Parathyroid adenoma (tissue), 2 donors: ENCODE measurements around the gene ARHGEF4.

Source experiments
- H2AFZ ChIP-seq: fragments of 300-600 bp; sonication (generic); one replicate; pipeline ENCODE4 v1.7.0; 2017; ENCODE audit warnings: antibody characterized with exemption, mild to moderate bottlenecking
- H3K27ac ChIP-seq: fragments of 300-600 bp; sonication (generic); one replicate; pipeline ENCODE4 v1.7.0; 2017
- H3K27me3 ChIP-seq: fragments of 300-600 bp; sonication (generic); one replicate; pipeline ENCODE4 v1.7.0; 2017; ENCODE audit warnings: low read length; ENCODE audit not compliant: control insufficient read depth, insufficient read depth
- H3K36me3 ChIP-seq: fragments of 300-600 bp; sonication (generic); one replicate; pipeline ENCODE4 v1.7.0; 2017; ENCODE audit warnings: low read length; ENCODE audit not compliant: control insufficient read depth, insufficient read depth
- H3K4me1 ChIP-seq: fragments of 300-600 bp; sonication (generic); one replicate; pipeline ENCODE4 v1.7.0; 2017; ENCODE audit warnings: control low read depth
- H3K4me2 ChIP-seq: fragments of 300-600 bp; sonication (generic); one replicate; pipeline ENCODE4 v1.7.0; 2017; ENCODE audit warnings: low read length
- H3K4me3 ChIP-seq: fragments of 300-600 bp; sonication (generic); one replicate; pipeline ENCODE4 v1.7.0; 2017; ENCODE audit warnings: low read depth, low read length
- H3K79me2 ChIP-seq: fragments of 300-600 bp; sonication (generic); one replicate; pipeline ENCODE4 v1.7.0; 2017; ENCODE audit warnings: control low read depth
- H3K9ac ChIP-seq: fragments of 300-600 bp; sonication (generic); one replicate; pipeline ENCODE4 v1.7.0; 2017; ENCODE audit warnings: mild to moderate bottlenecking
- H3K9me3 ChIP-seq: fragments of 300-600 bp; sonication (generic); one replicate; pipeline ENCODE4 v1.7.0; 2017; ENCODE audit warnings: low read length; ENCODE audit not compliant: control insufficient read depth
- CTCF ChIP-seq: fragments of 300-600 bp; sonication (generic); IDR thresholded peaks from one replicate; pipeline ENCODE4 v1.7.0; 2017; ENCODE audit warnings: antibody characterized with exemption, mild to moderate bottlenecking
- donor health status: primary hyperparathyroidism.

The ARHGEF4 gene

GRCh38 chr2:130915595-130916437 is 79.1 kb downstream of the ARHGEF4 start:
- Histone ChIP-seq H3K79me2 (no peaks in the 10 kb centered on the region), H2AFZ (no peak overlapping the region), H3K27me3 (no peaks in the 10 kb centered on the region), H3K27ac (no peak overlapping the region), H3K4me3 (no peak overlapping the region), H3K4me2 (no peak overlapping the region), H3K36me3 (no peaks in the 10 kb centered on the region), H3K9me3 (no peaks in the 10 kb centered on the region), H3K4me1 (no peaks in the 10 kb centered on the region), H3K9ac (no peak overlapping the region)
- no peak for TF ChIP-seq CTCF

- no peaks in the 10 kb centered on the region for H3K79me2 ChIP-seq
Observed at GRCh38 chr2:130916438-130916705, 79.7 kb downstream of the ARHGEF4 start.

GRCh38 chr2:130917006-130917688 is 80.4 kb downstream of the ARHGEF4 start:
- Histone ChIP-seq H3K4me2 (no peak overlapping the region), H3K27me3 (no peaks in the 10 kb centered on the region), H2AFZ (no peak overlapping the region), H3K9ac (no peak overlapping the region), H3K79me2 (no peaks in the 10 kb centered on the region), H3K9me3 (no peaks in the 10 kb centered on the region), H3K4me3 (no peak overlapping the region), H3K36me3 (no peaks in the 10 kb centered on the region), H3K27ac (no peak overlapping the region), H3K4me1 (no peaks in the 10 kb centered on the region)
- no peak for TF ChIP-seq CTCF

More at GRCh38 chr2:130916438-130916705, 79.7 kb downstream of the ARHGEF4 start:
- TF ChIP-seq CTCF: no peak
- Histone ChIP-seq H3K27me3 (no peaks in the 10 kb centered on the region), H3K4me3 (no peak overlapping the region), H3K27ac (no peak overlapping the region), H3K36me3 (no peaks in the 10 kb centered on the region), H2AFZ (no peak overlapping the region), H3K9me3 (no peaks in the 10 kb centered on the region), H3K9ac (no peak overlapping the region), H3K4me1 (no peaks in the 10 kb centered on the region), H3K4me2 (no peak overlapping the region)

- Histone ChIP-seq H3K79me2 (no peaks in the 10 kb centered on the region), H3K9me3 (no peaks in the 10 kb centered on the region), H3K27me3 (no peaks in the 10 kb centered on the region), H3K9ac (no peak overlapping the region), H3K27ac (no peak overlapping the region), H3K36me3 (no peaks in the 10 kb centered on the region), H3K4me2 (no peak overlapping the region), H2AFZ (no peak overlapping the region), H3K4me3 (no peak overlapping the region), H3K4me1 (no peaks in the 10 kb centered on the region)
- TF ChIP-seq CTCF: no peak
Observed at GRCh38 chr2:130918393-130918792, 81.7 kb downstream of the ARHGEF4 start.
